GM12872 (cell line): Measurements from ENCODE around the gene ABI3BP.

Experiments used
- TF ChIP-seq, protein P1 (sequence below): IDR thresholded peaks from 3 replicates; pipeline ENCODE4 v1.5.1; 2011; ENCODE audit warnings: low read depth, mild to moderate bottlenecking, low read length, moderate library complexity; ENCODE audit not compliant: insufficient read depth

ABI3BP gene

DNA sequence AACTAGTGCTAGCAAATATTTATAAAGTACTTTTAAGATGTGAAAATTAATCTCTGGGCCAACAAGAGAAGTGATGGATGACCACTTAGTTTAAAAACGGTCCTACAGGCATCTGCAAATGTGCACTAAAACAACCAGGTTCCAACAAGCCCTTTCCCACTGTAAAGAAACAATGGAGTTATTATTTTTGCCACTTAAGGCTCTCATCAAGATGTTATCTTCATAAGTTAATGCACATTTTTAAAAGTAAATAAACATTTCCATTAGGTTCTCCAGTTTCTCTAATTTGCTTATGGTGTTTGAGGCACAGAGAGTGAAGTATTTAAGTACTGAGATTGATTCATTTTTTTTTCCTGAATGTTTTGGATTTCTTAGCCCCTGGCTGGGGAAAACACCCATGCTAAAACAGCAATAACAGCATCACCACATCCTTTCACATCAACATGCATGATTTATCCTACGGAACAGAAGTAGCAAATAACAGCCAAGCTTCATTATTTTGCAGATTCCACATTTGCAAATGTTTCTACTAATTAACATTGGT is 20.8 kb downstream of the ABI3BP start:
- TF ChIP-seq, protein P1, sequence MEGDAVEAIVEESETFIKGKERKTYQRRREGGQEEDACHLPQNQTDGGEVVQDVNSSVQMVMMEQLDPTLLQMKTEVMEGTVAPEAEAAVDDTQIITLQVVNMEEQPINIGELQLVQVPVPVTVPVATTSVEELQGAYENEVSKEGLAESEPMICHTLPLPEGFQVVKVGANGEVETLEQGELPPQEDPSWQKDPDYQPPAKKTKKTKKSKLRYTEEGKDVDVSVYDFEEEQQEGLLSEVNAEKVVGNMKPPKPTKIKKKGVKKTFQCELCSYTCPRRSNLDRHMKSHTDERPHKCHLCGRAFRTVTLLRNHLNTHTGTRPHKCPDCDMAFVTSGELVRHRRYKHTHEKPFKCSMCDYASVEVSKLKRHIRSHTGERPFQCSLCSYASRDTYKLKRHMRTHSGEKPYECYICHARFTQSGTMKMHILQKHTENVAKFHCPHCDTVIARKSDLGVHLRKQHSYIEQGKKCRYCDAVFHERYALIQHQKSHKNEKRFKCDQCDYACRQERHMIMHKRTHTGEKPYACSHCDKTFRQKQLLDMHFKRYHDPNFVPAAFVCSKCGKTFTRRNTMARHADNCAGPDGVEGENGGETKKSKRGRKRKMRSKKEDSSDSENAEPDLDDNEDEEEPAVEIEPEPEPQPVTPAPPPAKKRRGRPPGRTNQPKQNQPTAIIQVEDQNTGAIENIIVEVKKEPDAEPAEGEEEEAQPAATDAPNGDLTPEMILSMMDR = no peak

- TF ChIP-seq, protein P1 = no peak
These were observed 21.4 kb downstream of the ABI3BP start for GRCh38 chr3:100971798-100972197.

- TF ChIP-seq, protein P1 = no peak
These were observed 22.7 kb downstream of the ABI3BP start for GRCh38 chr3:100970477-100970990.

DNA sequence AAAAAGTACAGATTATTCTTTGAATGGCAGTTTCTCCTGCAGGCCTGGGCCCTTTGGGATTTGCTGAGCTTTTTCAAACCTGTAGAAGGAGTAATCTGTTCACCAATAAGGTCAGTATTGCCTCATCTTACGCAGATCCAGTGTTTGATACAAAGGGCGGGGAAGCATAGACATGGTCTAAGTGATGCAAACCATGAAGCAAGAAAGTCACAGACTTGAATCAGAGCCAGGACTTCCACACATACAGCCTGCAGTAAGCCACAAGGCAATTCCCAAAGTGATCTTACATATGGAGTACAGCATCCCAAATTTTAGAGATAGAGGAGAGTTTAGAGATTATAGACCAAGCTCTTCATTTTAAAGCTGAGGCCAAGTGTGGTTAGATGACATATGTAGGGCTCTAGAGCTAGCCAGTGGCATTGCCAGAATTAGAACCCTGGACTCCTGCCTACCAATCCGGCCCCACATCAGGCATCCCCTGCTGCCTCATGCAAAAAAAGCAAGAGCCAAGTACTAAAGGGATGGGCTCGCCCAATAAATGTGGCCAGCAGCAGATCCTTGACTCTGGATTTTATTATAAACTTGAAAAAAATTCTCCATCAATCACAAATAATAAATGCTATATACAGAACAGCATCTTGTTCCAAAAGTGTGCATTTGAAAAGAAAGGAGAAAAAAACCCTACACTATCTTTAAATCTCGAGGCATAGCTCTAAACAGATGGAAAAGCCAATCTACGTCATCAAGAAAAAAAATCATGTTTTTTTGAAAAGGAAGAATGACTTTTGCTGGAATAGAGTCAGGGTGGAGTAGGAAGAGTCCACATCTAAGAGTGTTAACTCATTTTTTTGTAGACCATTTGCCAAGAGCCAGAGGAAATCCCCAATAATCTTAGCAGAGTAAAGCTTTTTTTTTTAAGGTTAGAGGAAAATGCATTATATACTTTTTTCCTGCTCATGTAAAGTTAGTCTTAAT is 24.0 kb downstream of the ABI3BP start:
- TF ChIP-seq, protein P1 = no peak

GRCh38 chr3:100966807-100967206 is 26.4 kb downstream of the ABI3BP start:
- TF ChIP-seq, protein P1 = no peak

DNA sequence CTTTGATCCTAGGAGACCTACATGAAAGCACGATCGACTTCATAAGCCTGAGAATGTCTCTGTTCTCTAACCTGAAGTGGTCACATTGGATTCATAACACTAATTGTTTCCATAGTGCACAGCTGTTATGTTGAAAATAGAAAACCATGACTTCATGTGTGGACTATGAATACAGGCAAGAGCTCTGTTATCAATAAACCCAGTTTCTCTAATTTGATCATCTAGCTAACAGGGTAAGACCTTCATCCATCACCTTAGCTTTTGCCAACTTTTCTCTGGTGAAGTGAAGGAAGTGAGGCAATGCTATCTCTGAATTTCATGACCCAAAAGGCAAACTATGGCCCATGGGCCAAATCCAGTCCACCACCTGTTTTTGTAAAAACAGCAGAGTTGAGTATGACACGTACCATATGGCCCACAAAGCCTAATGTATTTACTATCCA is 27.2 kb downstream of the ABI3BP start:
- TF ChIP-seq, protein P1 = no peak

GRCh38 chr3:100963041-100963440 is 30.2 kb downstream of the ABI3BP start:
- TF ChIP-seq, protein P1 = no peak
